H7 (cell line): ENCODE measurements around the gene ARHGEF7. TPM values are rescaled to one million over a fixed set of nuclear protein-coding genes. Genes with fewer than 3 reads are reported as not detected.
"Not testable (repeated sequence)": the region's sequence is repeated elsewhere in the genome, so short reads cannot be mapped to it uniquely, and the experiment has no call there.

Experiments used
- DNase-seq: peaks from one replicate; pipeline ENCODE4 v3.0.0; 2012
- H3K27me3 ChIP-seq: 2 replicates; pipeline ENCODE4 v1.6.0; 2011; ENCODE audit warnings: mild to moderate bottlenecking, low read length; ENCODE audit not compliant: control insufficient read depth, insufficient read depth
- H3K36me3 ChIP-seq: replicated peaks from 2 replicates; pipeline ENCODE4 v1.5.1; 2011; ENCODE audit warnings: low read length; ENCODE audit not compliant: control insufficient read depth, insufficient read depth
- H3K4me3 ChIP-seq: 2 replicates; pipeline ENCODE4 v1.5.1; 2011; ENCODE audit warnings: low read depth, mild to moderate bottlenecking, control low read depth, low read length, moderate library complexity; ENCODE audit not compliant: insufficient read depth
- total RNA-seq: library from RNA; depleted of rRNA; stranded (reverse); fragments of >200 nt; shearing (Covaris generic); gene quantifications from 2 replicates; pipeline ENCODE4 v1.2.3, GENCODE V29; 2014

Gene ARHGEF7
- total RNA-seq, 1 experiment from 2014 or later: 20.8 TPM

- no peak overlapping the region for H3K4me3 ChIP-seq
- no peak for DNase-seq
- H3K36me3 ChIP-seq: no peaks in the 10 kb centered on the region
- no peaks in the 10 kb centered on the region for H3K27me3 ChIP-seq
Measured at GRCh38 chr13:111179908-111180760, 65.0 kb downstream of the ARHGEF7 start.

GRCh38 chr13:111181977-111182376, 66.9 kb downstream of the ARHGEF7 start:
- no peaks in the 10 kb centered on the region for H3K27me3 ChIP-seq
- H3K4me3 ChIP-seq: no peak overlapping the region
- H3K36me3 ChIP-seq: no peaks in the 10 kb centered on the region
- no peak for DNase-seq

- no peak overlapping the region for H3K4me3 ChIP-seq
- DNase-seq: no peak
- no peaks in the 10 kb centered on the region for H3K27me3 ChIP-seq
Measured at GRCh38 chr13:111183087-111183645, 68.1 kb downstream of the ARHGEF7 start.

GRCh38 chr13:111183959-111184358, 68.8 kb downstream of the ARHGEF7 start:
- H3K4me3 ChIP-seq: no peak overlapping the region
- H3K27me3 ChIP-seq: no peaks in the 10 kb centered on the region
- H3K36me3 ChIP-seq: no peaks in the 10 kb centered on the region
- no peak for DNase-seq

More at GRCh38 chr13:111183087-111183645, 68.1 kb downstream of the ARHGEF7 start:
- no peaks in the 10 kb centered on the region for H3K36me3 ChIP-seq

- Histone ChIP-seq H3K36me3 (no peaks in the 10 kb centered on the region), H3K4me3 (no peak overlapping the region), H3K27me3 (no peaks in the 10 kb centered on the region)
- DNase-seq: no peak
Measured at GRCh38 chr13:111184458-111185401, 69.6 kb downstream of the ARHGEF7 start.

- H3K4me3 ChIP-seq: no peak overlapping the region
- no peaks in the 10 kb centered on the region for H3K27me3 ChIP-seq
- H3K36me3 ChIP-seq: no peaks in the 10 kb centered on the region
- no peak for DNase-seq
Measured at GRCh38 chr13:111186305-111186935, 71.3 kb downstream of the ARHGEF7 start.

GRCh38 chr13:111187960-111188541, 72.9 kb downstream of the ARHGEF7 start:
- no peak overlapping the region for H3K4me3 ChIP-seq
- no peak for DNase-seq
- no peaks in the 10 kb centered on the region for H3K27me3 ChIP-seq
- no peaks in the 10 kb centered on the region for H3K36me3 ChIP-seq

- H3K36me3 ChIP-seq, DNase-seq, H3K4me3 ChIP-seq, H3K27me3 ChIP-seq: not testable (repeated sequence)
Measured at GRCh38 chr13:111189064-111189505, 74.0 kb downstream of the ARHGEF7 start.

GRCh38 chr13:111189516-111189915, 74.4 kb downstream of the ARHGEF7 start:
- DNase-seq, H3K27me3 ChIP-seq, H3K4me3 ChIP-seq: not testable (repeated sequence)

GRCh38 chr13:111193223-111193622, 78.1 kb downstream of the ARHGEF7 start:
- not testable (repeated sequence) for DNase-seq, H3K4me3 ChIP-seq, H3K27me3 ChIP-seq, H3K36me3 ChIP-seq

More at GRCh38 chr13:111189516-111189915, 74.4 kb downstream of the ARHGEF7 start:
- not testable (repeated sequence) for H3K36me3 ChIP-seq

- not testable (repeated sequence) for DNase-seq, H3K4me3 ChIP-seq, H3K36me3 ChIP-seq
Measured at GRCh38 chr13:111194651-111195050, 79.5 kb downstream of the ARHGEF7 start.

GRCh38 chr13:111198732-111199378, 83.7 kb downstream of the ARHGEF7 start:
- not testable (repeated sequence) for H3K27me3 ChIP-seq, H3K36me3 ChIP-seq, DNase-seq, H3K4me3 ChIP-seq

More at GRCh38 chr13:111194651-111195050, 79.5 kb downstream of the ARHGEF7 start:
- H3K27me3 ChIP-seq: not testable (repeated sequence)

- H3K27me3 ChIP-seq: no peaks in the 10 kb centered on the region
- H3K36me3 ChIP-seq: no peaks in the 10 kb centered on the region
- H3K4me3 ChIP-seq: no peak overlapping the region
- DNase-seq: no peak
Measured at GRCh38 chr13:111201304-111201940, 86.3 kb downstream of the ARHGEF7 start.
